Panc1 (cell line): ENCODE results near the gene ARMC12.

Source experiments
- POLR2AphosphoS5 ChIP-seq: IDR thresholded peaks from 2 replicates; pipeline ENCODE4 v1.6.1; 2012; ENCODE audit warnings: mild to moderate bottlenecking, low read depth, low read length, moderate library complexity
- SIN3A ChIP-seq: IDR thresholded peaks from 2 replicates; pipeline ENCODE4 v1.6.1; 2012; ENCODE audit warnings: low read depth, mild to moderate bottlenecking, low read length, moderate library complexity, borderline replicate concordance; ENCODE audit not compliant: insufficient read depth
- TCF7L2 ChIP-seq: IDR thresholded peaks from 2 replicates; pipeline ENCODE4 v1.6.1; 2011; ENCODE audit warnings: mild to moderate bottlenecking, low read depth, low read length, inconsistent platforms
- TF ChIP-seq, protein P1 (sequence below): fragments of 450-650 bp; IDR thresholded peaks from 2 replicates; pipeline ENCODE4 v1.5.1; 2017; ENCODE audit warnings: mild to moderate bottlenecking

DNA sequence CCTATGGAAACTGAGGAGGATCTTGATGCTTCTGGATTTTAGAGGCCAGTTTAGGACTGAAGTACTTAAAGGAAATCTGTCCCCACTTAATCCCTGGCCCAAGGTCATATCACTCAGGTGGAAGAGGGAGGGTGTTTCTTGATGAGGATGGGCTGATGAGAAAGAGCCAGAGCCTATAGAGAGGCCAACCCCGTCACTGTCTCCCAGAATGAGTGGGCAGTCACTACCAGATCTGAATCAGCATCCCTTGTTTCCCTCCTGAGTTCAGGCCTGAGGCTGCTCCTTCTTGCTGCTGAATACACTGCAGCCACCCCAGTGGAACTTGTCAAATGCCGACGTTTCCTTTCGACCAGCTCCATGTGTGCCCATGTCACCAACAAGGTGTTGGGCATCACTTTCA lies 14.8 kb downstream of the ARMC12 start:
- TF ChIP-seq, protein P1, sequence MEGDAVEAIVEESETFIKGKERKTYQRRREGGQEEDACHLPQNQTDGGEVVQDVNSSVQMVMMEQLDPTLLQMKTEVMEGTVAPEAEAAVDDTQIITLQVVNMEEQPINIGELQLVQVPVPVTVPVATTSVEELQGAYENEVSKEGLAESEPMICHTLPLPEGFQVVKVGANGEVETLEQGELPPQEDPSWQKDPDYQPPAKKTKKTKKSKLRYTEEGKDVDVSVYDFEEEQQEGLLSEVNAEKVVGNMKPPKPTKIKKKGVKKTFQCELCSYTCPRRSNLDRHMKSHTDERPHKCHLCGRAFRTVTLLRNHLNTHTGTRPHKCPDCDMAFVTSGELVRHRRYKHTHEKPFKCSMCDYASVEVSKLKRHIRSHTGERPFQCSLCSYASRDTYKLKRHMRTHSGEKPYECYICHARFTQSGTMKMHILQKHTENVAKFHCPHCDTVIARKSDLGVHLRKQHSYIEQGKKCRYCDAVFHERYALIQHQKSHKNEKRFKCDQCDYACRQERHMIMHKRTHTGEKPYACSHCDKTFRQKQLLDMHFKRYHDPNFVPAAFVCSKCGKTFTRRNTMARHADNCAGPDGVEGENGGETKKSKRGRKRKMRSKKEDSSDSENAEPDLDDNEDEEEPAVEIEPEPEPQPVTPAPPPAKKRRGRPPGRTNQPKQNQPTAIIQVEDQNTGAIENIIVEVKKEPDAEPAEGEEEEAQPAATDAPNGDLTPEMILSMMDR: no peak
- TF ChIP-seq POLR2AphosphoS5: no peak
- no peak for TF ChIP-seq TCF7L2
- TF ChIP-seq SIN3A: no peak
